Measurements from ENCODE around the gene USP10. TPM values are rescaled to one million over a fixed set of nuclear protein-coding genes. Genes with fewer than 3 reads are reported as not detected.
A peak's percentile ranks its signal among the peaks of the same experiment; 100 is the strongest.

Gene USP10
- total and polyA plus RNA-seq, 4 donors: 18.5 to 77.5 (median 63.0) TPM

DNA sequence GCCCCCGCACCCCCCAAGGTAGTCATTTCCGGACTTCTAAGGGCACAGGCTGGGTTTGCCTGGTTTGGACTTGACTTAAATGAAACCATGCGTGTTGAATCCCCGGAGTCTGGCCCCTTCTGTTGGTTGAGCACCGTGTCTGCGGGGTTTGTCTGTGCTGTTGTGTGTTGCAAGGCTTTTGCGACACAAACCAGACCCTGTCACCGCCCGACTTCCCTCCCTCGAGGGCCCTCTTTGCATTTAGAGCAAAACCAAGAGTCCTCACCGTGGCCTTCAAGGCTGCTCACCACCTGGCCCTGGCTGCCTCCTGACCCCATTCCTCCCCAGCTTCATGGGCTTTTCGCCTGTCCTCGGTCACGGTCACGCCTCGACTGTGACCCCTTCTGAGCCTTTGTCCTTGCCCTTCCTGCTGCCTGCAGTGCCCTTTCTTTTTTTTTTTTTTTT lies 127.4 kb downstream of the USP10 start:
- H3K36me3 ChIP-seq (ENCODE audit: control insufficient read depth in 4 of 4, insufficient read depth in 4 of 4, low read length in 4 of 4): no peaks in the 10 kb centered on the region
- H3K9me3 ChIP-seq (ENCODE audit: control insufficient read depth in 4 of 4, insufficient read depth in 3 of 4, low read length in 3 of 4): no peaks in the 10 kb centered on the region
- H3K4me1 ChIP-seq (ENCODE audit: control insufficient read depth in 5 of 5, insufficient read depth in 5 of 5, low read length in 5 of 5): peaks cover 0 to 27% (median 7%) of the 10 kb centered on the region in 5 donors
- H3K9ac ChIP-seq (ENCODE audit: insufficient read depth in 1 of 2, low read length in 2 of 2): no peak overlapping the region
- TF ChIP-seq, protein P1, sequence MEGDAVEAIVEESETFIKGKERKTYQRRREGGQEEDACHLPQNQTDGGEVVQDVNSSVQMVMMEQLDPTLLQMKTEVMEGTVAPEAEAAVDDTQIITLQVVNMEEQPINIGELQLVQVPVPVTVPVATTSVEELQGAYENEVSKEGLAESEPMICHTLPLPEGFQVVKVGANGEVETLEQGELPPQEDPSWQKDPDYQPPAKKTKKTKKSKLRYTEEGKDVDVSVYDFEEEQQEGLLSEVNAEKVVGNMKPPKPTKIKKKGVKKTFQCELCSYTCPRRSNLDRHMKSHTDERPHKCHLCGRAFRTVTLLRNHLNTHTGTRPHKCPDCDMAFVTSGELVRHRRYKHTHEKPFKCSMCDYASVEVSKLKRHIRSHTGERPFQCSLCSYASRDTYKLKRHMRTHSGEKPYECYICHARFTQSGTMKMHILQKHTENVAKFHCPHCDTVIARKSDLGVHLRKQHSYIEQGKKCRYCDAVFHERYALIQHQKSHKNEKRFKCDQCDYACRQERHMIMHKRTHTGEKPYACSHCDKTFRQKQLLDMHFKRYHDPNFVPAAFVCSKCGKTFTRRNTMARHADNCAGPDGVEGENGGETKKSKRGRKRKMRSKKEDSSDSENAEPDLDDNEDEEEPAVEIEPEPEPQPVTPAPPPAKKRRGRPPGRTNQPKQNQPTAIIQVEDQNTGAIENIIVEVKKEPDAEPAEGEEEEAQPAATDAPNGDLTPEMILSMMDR (IDR thresholded peaks at IDR 0.05; ENCODE audit: control extremely low read depth, extremely low read depth): no peak
- no peak for ATAC-seq (ENCODE audit: insufficient read depth, low FRiP score)
- peak; percentile 53 to 70 (median 59) for DNase-seq
- peak overlapping the region in 1 of 2 donors; percentile 72 for H3K27ac ChIP-seq (ENCODE audit: low read depth in 1 of 2, low read length in 1 of 2)
- no peaks in the 10 kb centered on the region for H3K27me3 ChIP-seq (ENCODE audit: control insufficient read depth in 3 of 3, insufficient read depth in 3 of 3, low read length in 2 of 3)
- no peak overlapping the region for H3K4me3 ChIP-seq
- 49 to 58% methylated on average over 16 of the region's 16 CpGs for WGBS, 2 donors

DNA sequence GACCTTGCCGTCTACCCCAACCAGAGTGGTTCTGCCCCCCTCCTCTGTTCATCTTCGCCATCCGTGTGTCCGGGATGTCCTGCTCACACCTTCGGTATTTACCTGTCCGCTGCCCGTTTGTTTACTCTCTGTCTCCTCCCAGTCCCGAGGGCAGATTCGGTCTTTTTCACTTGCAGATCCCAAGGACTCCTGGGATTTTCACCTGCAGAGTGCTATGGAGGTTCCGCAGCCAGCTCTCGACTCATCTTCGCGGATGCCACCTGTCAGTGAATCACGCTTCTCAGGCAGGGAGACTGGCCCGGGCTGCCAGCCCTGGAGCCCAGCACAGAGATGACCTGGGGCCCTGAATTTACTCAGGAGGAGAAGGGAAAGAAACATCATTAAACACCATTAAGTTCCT lies 128.1 kb downstream of the USP10 start:
- Histone ChIP-seq H3K4me1 (ENCODE audit: control insufficient read depth in 5 of 5, insufficient read depth in 5 of 5, low read length in 5 of 5) (peaks cover 0 to 34% (median 7%) of the 10 kb centered on the region in 5 donors), H3K36me3 (ENCODE audit: control insufficient read depth in 4 of 4, insufficient read depth in 4 of 4, low read length in 4 of 4) (no peaks in the 10 kb centered on the region), H3K9ac (ENCODE audit: insufficient read depth in 1 of 2, low read length in 2 of 2) (no peak overlapping the region), H3K27me3 (ENCODE audit: control insufficient read depth in 3 of 3, insufficient read depth in 3 of 3, low read length in 2 of 3) (no peaks in the 10 kb centered on the region), H3K27ac (ENCODE audit: low read depth in 1 of 2, low read length in 1 of 2) (peak overlapping the region in 1 of 2 donors; percentile 3), H3K4me3 (no peak overlapping the region), H3K9me3 (ENCODE audit: control insufficient read depth in 4 of 4, insufficient read depth in 3 of 4, low read length in 3 of 4) (no peaks in the 10 kb centered on the region)
- 86 to 89% methylated on average over 15 of the region's 15 CpGs for WGBS, 2 donors
- ATAC-seq (ENCODE audit: insufficient read depth, low FRiP score) (no peak), DNase-seq (no peak)
- TF ChIP-seq, protein P1 (IDR thresholded peaks at IDR 0.05; ENCODE audit: control extremely low read depth, extremely low read depth): no peak

- Histone ChIP-seq H3K36me3 (ENCODE audit: control insufficient read depth in 4 of 4, insufficient read depth in 4 of 4, low read length in 4 of 4) (no peaks in the 10 kb centered on the region), H3K9me3 (ENCODE audit: control insufficient read depth in 4 of 4, insufficient read depth in 3 of 4, low read length in 3 of 4) (no peaks in the 10 kb centered on the region), H3K27ac (ENCODE audit: low read depth in 1 of 2, low read length in 1 of 2) (no peak overlapping the region), H3K27me3 (ENCODE audit: control insufficient read depth in 3 of 3, insufficient read depth in 3 of 3, low read length in 2 of 3) (no peaks in the 10 kb centered on the region), H3K4me1 (ENCODE audit: control insufficient read depth in 5 of 5, insufficient read depth in 5 of 5, low read length in 5 of 5) (peaks cover 0 to 39% (median 7%) of the 10 kb centered on the region in 5 donors), H3K9ac (ENCODE audit: insufficient read depth in 1 of 2, low read length in 2 of 2) (no peak overlapping the region), H3K4me3 (no peak overlapping the region)
- no peak for ATAC-seq (ENCODE audit: insufficient read depth, low FRiP score)
- WGBS, 2 donors: 79 to 85% methylated on average over 5 of the region's 5 CpGs
- no peak for DNase-seq
- TF ChIP-seq, protein P1 (IDR thresholded peaks at IDR 0.05; ENCODE audit: control extremely low read depth, extremely low read depth): no peak
Measured at GRCh38 chr16:84828322-84828721, 128.5 kb downstream of the USP10 start.

Other genes starting within 250 kb of the USP10 start
- 10 to 100 TPM; 15.7 to 16.9 TPM for gene MEAK7, start 195.3 kb upstream of the USP10 start, total RNA-seq
- 1 to 10 TPM; 4.8 to 6.7 TPM for gene MEAK7, start 195.3 kb upstream of the USP10 start, polyA plus RNA-seq
- 100 to 1,000 TPM in 1 of 2 donors, 10 to 100 TPM in 1; 62.4 to 204 TPM for gene COTL1, start 81.9 kb upstream of the USP10 start, total RNA-seq
- gene COTL1, start 81.9 kb upstream of the USP10 start, polyA plus RNA-seq: 100 to 1,000 TPM in 1 of 2 donors, 10 to 100 TPM in 1; 80.1 to 223 TPM
- 10 to 100 TPM; 36.9 to 52.7 TPM for gene KLHL36, start 51.5 kb upstream of the USP10 start, total RNA-seq
- 10 to 100 TPM; 18.1 to 27.7 TPM for gene KLHL36, start 51.5 kb upstream of the USP10 start, polyA plus RNA-seq
- gene CRISPLD2, start 120.0 kb downstream of the USP10 start, total RNA-seq: 100 to 1,000 TPM in 1 of 2 donors, 10 to 100 TPM in 1; 31.3 to 136 TPM
- 10 to 100 TPM; 30.3 to 53.7 TPM for gene CRISPLD2, start 120.0 kb downstream of the USP10 start, polyA plus RNA-seq